ENCODE data around the gene CYP4Z1.

DNA sequence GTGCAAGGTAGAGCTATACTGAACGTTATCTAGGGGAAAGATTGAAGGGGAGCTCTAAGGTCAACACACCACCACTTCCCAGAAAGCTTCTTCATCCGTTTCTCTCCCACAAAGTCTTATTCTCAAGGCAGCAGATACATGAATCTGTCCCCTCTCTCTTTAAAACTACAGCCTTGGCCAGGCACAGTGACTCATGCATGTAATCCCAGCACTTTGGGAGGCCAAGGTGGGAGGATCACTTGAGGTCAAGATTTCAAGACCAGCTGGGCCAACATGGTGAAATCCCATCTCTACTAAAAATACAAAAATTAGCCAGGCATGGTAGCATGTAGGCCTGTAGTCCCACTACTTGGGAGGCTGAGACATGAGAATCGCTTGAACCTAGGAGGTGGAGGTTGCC, 35.4 kb upstream of the CYP4Z1 start:
- TF ChIP-seq, protein P1, sequence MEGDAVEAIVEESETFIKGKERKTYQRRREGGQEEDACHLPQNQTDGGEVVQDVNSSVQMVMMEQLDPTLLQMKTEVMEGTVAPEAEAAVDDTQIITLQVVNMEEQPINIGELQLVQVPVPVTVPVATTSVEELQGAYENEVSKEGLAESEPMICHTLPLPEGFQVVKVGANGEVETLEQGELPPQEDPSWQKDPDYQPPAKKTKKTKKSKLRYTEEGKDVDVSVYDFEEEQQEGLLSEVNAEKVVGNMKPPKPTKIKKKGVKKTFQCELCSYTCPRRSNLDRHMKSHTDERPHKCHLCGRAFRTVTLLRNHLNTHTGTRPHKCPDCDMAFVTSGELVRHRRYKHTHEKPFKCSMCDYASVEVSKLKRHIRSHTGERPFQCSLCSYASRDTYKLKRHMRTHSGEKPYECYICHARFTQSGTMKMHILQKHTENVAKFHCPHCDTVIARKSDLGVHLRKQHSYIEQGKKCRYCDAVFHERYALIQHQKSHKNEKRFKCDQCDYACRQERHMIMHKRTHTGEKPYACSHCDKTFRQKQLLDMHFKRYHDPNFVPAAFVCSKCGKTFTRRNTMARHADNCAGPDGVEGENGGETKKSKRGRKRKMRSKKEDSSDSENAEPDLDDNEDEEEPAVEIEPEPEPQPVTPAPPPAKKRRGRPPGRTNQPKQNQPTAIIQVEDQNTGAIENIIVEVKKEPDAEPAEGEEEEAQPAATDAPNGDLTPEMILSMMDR (IDR thresholded peaks at IDR 0.05; ENCODE audit: low read depth, low read length, poor library complexity, severe bottlenecking) = no peak
- no peak for TF ChIP-seq EZH2phosphoT487 (IDR thresholded peaks at IDR 0.05; ENCODE audit: borderline replicate concordance, low read length)
